Measurements from ENCODE around the gene MICAL3. TPM values are rescaled to one million over a fixed set of nuclear protein-coding genes. Genes with fewer than 3 reads are reported as not detected.

MICAL3 gene
- total and polyA plus RNA-seq, 2 of the 8 experiments (the other 6 are each of a cell fraction or from before 2014, with no cell fraction given): 8.3 to 41.8 TPM

DNA sequence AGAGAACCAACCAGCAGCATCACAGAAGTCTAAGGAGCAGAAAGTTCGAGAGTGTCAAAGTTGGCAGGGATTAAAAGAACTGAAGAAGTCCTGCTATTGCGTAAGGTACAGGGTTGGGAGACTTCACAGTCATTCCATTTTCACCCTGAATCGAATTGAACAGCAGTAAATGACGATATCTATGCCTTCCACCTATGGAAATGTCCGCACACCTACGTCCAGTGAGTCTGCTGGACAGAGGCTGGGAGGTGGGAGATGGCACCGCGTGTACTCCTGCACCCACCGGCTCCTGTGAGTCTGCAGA, 116.7 kb downstream of the MICAL3 start:
- Histone ChIP-seq H3K4me3 (ENCODE audit: extremely low read depth in 1 of 4, insufficient read depth in 2 of 4, low read depth in 3 of 4, low read length in 4 of 4) (no peak overlapping the region), H3K23me2 (ENCODE audit: low read depth, low read length) (no peaks in the 10 kb centered on the region; the same call in 1 of the 2 replicates), H3K27me3 (replicated peaks in 1 of 4; ENCODE audit: control insufficient read depth in 3 of 4, extremely low read depth in 1 of 4, insufficient read depth in 3 of 4, low read length in 3 of 4) (no peaks in the 10 kb centered on the region), H3K14ac (ENCODE audit: insufficient read length) (no peak overlapping the region), H4K91ac (replicated peaks; ENCODE audit: insufficient read length, low read length) (no peak overlapping the region), H3K23ac (ENCODE audit: insufficient read length) (no peak overlapping the region), H3K4me1 (replicated peaks in 1 of 4; ENCODE audit: control insufficient read depth in 3 of 4, insufficient read depth in 4 of 4, low read length in 3 of 4) (peaks cover 7 to 13% (median 9%) of the 10 kb centered on the region in 4 experiments; a peak in 6 of 7 replicates), H3K9me3 (ENCODE audit: insufficient read depth in 2 of 2, low read depth in 1 of 2, low read length in 1 of 2) (no peaks in the 10 kb centered on the region), H3K79me2 (ENCODE audit: control insufficient read depth in 1 of 2, insufficient read depth in 2 of 2, low read length in 2 of 2) (peaks cover 0 to 18% of the 10 kb centered on the region in 2 experiments; a peak in 1 of 4 replicates), H4K20me1 (replicated peaks in 1 of 2; ENCODE audit: control insufficient read depth in 1 of 2, insufficient read depth in 2 of 2, low read length in 2 of 2) (peaks cover under 1 to 7% of the 10 kb centered on the region in 2 experiments), H2BK12ac (ENCODE audit: low read depth, low read length) (no peak overlapping the region), H2BK20ac (ENCODE audit: low read length) (no peak overlapping the region), H2BK120ac (replicated peaks; ENCODE audit: low read depth, low read length) (no peak overlapping the region), H3K36me3 (ENCODE audit: control insufficient read depth in 2 of 4, insufficient read depth in 4 of 4, low read length in 3 of 4) (peaks cover 0 to 10% (median 5%) of the 10 kb centered on the region in 4 experiments; a peak in 3 of 8 replicates), H2AK5ac (ENCODE audit: low read depth, low read length) (no peak overlapping the region), H4K8ac (ENCODE audit: extremely low read depth, insufficient read depth, low read length) (no peak overlapping the region; the same call in 1 of the 2 replicates), H3K9ac (replicated peaks in 1 of 4; ENCODE audit: extremely low read depth in 1 of 4, low read depth in 3 of 4, low read length in 3 of 4) (no peak overlapping the region), H3K4ac (replicated peaks; ENCODE audit: insufficient read length, low read depth, low read length) (no peak overlapping the region), H3K4me2 (ENCODE audit: insufficient read depth in 1 of 2, low read depth in 2 of 2, low read length in 2 of 2) (no peak overlapping the region), H3K27ac (ENCODE audit: low read depth, low read length) (no peak overlapping the region), H2BK5ac (ENCODE audit: low read depth, low read length) (no peak overlapping the region), H2BK15ac (ENCODE audit: low read length) (no peak overlapping the region), H3K18ac (ENCODE audit: extremely low read depth, low read length) (no peak overlapping the region), H2AFZ (ENCODE audit: low read length) (no peak overlapping the region), H4K5ac (ENCODE audit: insufficient read length, low read depth, low read length) (no peak overlapping the region), H3K56ac (replicated peaks; ENCODE audit: insufficient read length, low read depth, low read length) (no peak overlapping the region), H3K79me1 (ENCODE audit: low read depth, low read length) (peaks cover 10% of the 10 kb centered on the region; the same call in 1 of the 2 replicates)
- ChIA-PET POLR2A (ENCODE audit: partially characterized antibody) (no interaction called here), CTCF (ENCODE audit: partially characterized antibody) (interaction anchor here (0.9 to 7.7 kb wide), 2 partner anchors 17 to 168 kb away, joined by 3 to 54 read pairs; no protein-coding TSS in a partner anchor)
- no peak for DNase-seq (ENCODE audit: low read depth in 1 of 2, low spot score in 2 of 2)
- no peak for FAIRE-seq
- 96% methylated on average over 9 of the region's 9 CpGs; no CpG with 5 or more reads in 1 of the 2 experiments for WGBS, 2 experiments (ENCODE audit: extremely low coverage in 1 of 2, insufficient coverage in 1 of 2, insufficient read length in 1 of 2, insufficient replicate concordance in 2 of 2, low coverage in 1 of 2, low lambda C conversion rate in 2 of 2, missing lambda C conversion rate in 1 of 2)
- TF ChIP-seq POLR2AphosphoS5 (IDR thresholded peaks at IDR 0.05; ENCODE audit: low read depth, low read length): no peak
- TF ChIP-seq CHD1 (IDR thresholded peaks at IDR 0.05; ENCODE audit: low read depth, low read length): no peak
- no peak for TF ChIP-seq POU5F1 (IDR thresholded peaks at IDR 0.05; ENCODE audit: low read depth, low read length)
- TF ChIP-seq KDM1A (IDR thresholded peaks at IDR 0.05; ENCODE audit: borderline replicate concordance, low read length): no peak
- no peak for TF ChIP-seq SP2 (IDR thresholded peaks at IDR 0.05; ENCODE audit: low read length)
- no peak for TF ChIP-seq KDM5A (IDR thresholded peaks at IDR 0.05; ENCODE audit: low read length)
- no peak for TF ChIP-seq RNF2 (IDR thresholded peaks at IDR 0.05; ENCODE audit: borderline replicate concordance, low read depth, low read length, missing control alignments, poor library complexity, severe bottlenecking)
- no peak for TF ChIP-seq RXRA (IDR thresholded peaks at IDR 0.05; ENCODE audit: insufficient read depth, low read depth, low read length)
- TF ChIP-seq JUND (IDR thresholded peaks at IDR 0.05; ENCODE audit: low read length): no peak
- TF ChIP-seq TEAD4 (IDR thresholded peaks at IDR 0.05; ENCODE audit: low read depth, low read length): no peak
- TF ChIP-seq, protein P1, sequence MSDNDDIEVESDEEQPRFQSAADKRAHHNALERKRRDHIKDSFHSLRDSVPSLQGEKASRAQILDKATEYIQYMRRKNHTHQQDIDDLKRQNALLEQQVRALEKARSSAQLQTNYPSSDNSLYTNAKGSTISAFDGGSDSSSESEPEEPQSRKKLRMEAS (IDR thresholded peaks at IDR 0.05): no peak
- no peak for TF ChIP-seq JUN (IDR thresholded peaks at IDR 0.05; ENCODE audit: low read depth, low read length)
- TF ChIP-seq NANOG (IDR thresholded peaks at IDR 0.05; ENCODE audit: insufficient read depth, low read depth, low read length, poor library complexity, severe bottlenecking): no peak
- TF ChIP-seq SAP30 (IDR thresholded peaks at IDR 0.05; ENCODE audit: insufficient read depth, insufficient replicate concordance, low read length): no peak
